ENCODE measurements around the gene ACTR3.

ACTR3 gene

DNA sequence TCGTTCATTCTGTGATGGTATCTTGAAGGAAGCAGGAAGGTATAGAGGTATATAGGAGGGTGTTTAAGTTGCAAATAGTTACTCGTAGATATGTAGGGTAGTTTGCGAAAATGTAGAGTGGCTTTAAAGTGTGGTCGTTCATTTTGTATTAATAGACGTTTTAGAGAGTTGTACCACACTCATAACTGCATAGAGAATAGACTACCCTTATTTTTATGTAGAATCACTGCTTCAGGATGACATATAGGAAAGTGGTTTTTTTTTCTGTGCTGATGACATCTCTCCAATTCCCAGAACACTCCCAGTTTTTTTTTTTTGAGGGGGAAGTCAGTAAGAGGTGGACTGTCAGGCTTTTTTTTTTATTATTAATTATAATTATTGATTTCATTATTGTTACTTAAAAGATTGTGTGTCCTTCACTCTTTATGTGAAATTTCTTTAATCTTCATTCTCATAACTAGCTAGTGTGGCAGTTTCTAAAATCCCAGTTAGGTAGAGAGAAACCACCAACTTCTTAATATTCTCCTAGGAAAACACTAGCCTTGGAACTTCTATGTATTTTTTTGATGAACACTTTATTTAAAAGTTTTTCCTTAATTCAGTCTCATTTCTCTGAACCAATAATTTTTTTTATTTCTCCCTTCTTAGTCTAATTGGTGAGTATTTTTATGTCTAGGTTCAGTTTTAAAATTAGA, 1.5 kb downstream of the ACTR3 start:
- Histone ChIP-seq H3K27ac (ENCODE audit: low read depth, low read length, severe bottlenecking) (peak overlapping the region; percentile 99), H3K9me3 (ENCODE audit: control insufficient read depth, low read length) (no peaks in the 10 kb centered on the region), H3K4me3 (ENCODE audit: extremely low read depth, insufficient read depth, low read length, poor library complexity, severe bottlenecking) (peak overlapping the region; percentile 98), H3K36me3 (ENCODE audit: control insufficient read depth, insufficient read depth, low read length) (peaks cover 25% of the 10 kb centered on the region), H3K4me1 (ENCODE audit: control insufficient read depth, insufficient read depth, low read length, poor library complexity, severe bottlenecking) (peaks cover 43% of the 10 kb centered on the region)
- WGBS, 2 experiments (ENCODE audit: insufficient coverage in 2 of 2): 0% methylated on average over 1 to 2 of the region's 5 CpGs

DNA sequence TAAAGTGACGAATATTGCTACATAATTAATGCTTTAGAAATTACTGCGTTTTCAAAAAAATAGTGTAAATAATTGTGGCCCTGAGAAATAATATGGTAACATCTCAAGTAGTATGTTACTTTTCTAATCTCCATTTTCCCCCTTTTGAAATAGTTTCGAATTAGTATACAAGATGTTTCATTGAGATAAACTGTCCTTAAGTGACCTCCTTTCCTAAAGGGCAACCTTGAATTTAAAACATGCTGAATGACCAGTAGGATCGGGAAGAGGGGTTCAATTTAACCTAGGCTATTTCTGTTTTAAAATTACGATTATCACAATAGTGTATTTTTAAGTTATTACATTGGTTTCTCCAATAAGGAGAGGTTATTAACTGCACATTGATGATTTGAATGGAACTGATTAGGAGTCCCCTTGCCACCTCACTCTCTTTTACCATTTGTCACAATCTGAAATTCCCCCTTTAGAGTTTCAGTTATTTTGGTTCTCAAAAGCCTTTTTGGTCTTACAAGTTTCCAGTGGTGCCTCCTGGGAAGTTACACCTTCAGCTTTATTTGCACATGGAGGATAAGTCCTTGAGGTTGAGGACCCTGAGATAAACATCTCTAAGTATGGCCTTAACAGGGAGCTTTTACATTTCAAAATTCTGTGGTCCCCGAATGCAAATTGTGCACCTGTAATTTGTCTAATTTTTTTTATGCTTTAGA, 2.3 kb downstream of the ACTR3 start:
- no peaks in the 10 kb centered on the region for H3K9me3 ChIP-seq (ENCODE audit: control insufficient read depth, low read length)
- peaks cover 42% of the 10 kb centered on the region for H3K4me1 ChIP-seq (ENCODE audit: control insufficient read depth, insufficient read depth, low read length, poor library complexity, severe bottlenecking)
- no CpG with 5 or more reads among the region's 6 CpGs for WGBS, 2 experiments (ENCODE audit: insufficient coverage in 2 of 2)
- H3K27ac ChIP-seq (ENCODE audit: low read depth, low read length, severe bottlenecking): no peak overlapping the region
- peak overlapping the region; percentile 98 for H3K4me3 ChIP-seq (ENCODE audit: extremely low read depth, insufficient read depth, low read length, poor library complexity, severe bottlenecking)
- peaks cover 25% of the 10 kb centered on the region for H3K36me3 ChIP-seq (ENCODE audit: control insufficient read depth, insufficient read depth, low read length)

- WGBS, 2 experiments (ENCODE audit: insufficient coverage in 2 of 2): 57 to 90% methylated on average over 2 to 3 of the region's 7 CpGs
- Histone ChIP-seq H3K4me1 (ENCODE audit: control insufficient read depth, insufficient read depth, low read length, poor library complexity, severe bottlenecking) (peaks cover 43% of the 10 kb centered on the region), H3K9me3 (ENCODE audit: control insufficient read depth, low read length) (no peaks in the 10 kb centered on the region), H3K4me3 (ENCODE audit: extremely low read depth, insufficient read depth, low read length, poor library complexity, severe bottlenecking) (no peak overlapping the region), H3K36me3 (ENCODE audit: control insufficient read depth, insufficient read depth, low read length) (peaks cover 19% of the 10 kb centered on the region), H3K27ac (ENCODE audit: low read depth, low read length, severe bottlenecking) (no peak overlapping the region)
Measured at GRCh38 chr2:113894156-113894743, 4.4 kb downstream of the ACTR3 start.

DNA sequence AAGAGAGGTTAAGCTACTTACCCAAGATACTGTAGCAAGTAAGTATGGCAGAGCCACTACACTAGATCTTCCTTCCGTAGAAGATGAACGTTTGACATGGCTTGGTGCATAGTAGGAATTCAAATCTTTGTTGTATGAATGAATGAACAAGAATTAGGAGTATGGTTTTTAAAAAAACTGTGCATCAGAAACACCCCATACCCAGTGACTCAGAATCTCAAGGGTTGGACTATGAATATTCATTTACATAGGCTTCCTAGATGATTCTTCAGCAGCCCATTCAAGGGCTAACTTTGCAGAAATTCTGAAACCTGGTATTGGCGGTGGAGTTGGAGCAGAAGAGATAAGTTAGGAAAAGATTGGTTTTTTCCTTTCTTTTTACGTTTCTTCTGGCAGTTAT, 5.4 kb downstream of the ACTR3 start:
- Histone ChIP-seq H3K4me1 (ENCODE audit: control insufficient read depth, insufficient read depth, low read length, poor library complexity, severe bottlenecking) (peaks cover 43% of the 10 kb centered on the region), H3K36me3 (ENCODE audit: control insufficient read depth, insufficient read depth, low read length) (peaks cover 20% of the 10 kb centered on the region), H3K4me3 (ENCODE audit: extremely low read depth, insufficient read depth, low read length, poor library complexity, severe bottlenecking) (no peak overlapping the region), H3K9me3 (ENCODE audit: control insufficient read depth, low read length) (no peaks in the 10 kb centered on the region), H3K27ac (ENCODE audit: low read depth, low read length, severe bottlenecking) (no peak overlapping the region)
- WGBS, 2 experiments (ENCODE audit: insufficient coverage in 2 of 2): 88% methylated on average over 1 of the region's 4 CpGs; no CpG with 5 or more reads in 1 of the 2 experiments

GRCh38 chr2:113895819-113896563, 6.1 kb downstream of the ACTR3 start:
- WGBS, 2 experiments (ENCODE audit: insufficient coverage in 2 of 2): 67 to 80% methylated on average over 1 of the region's 1 CpG
- H3K4me3 ChIP-seq (ENCODE audit: extremely low read depth, insufficient read depth, low read length, poor library complexity, severe bottlenecking): no peak overlapping the region
- H3K4me1 ChIP-seq (ENCODE audit: control insufficient read depth, insufficient read depth, low read length, poor library complexity, severe bottlenecking): peaks cover 43% of the 10 kb centered on the region
- H3K9me3 ChIP-seq (ENCODE audit: control insufficient read depth, low read length): no peaks in the 10 kb centered on the region
- H3K36me3 ChIP-seq (ENCODE audit: control insufficient read depth, insufficient read depth, low read length): peaks cover 26% of the 10 kb centered on the region
- no peak overlapping the region for H3K27ac ChIP-seq (ENCODE audit: low read depth, low read length, severe bottlenecking)

GRCh38 chr2:113896791-113897190, 6.9 kb downstream of the ACTR3 start:
- no peak overlapping the region for H3K4me3 ChIP-seq (ENCODE audit: extremely low read depth, insufficient read depth, low read length, poor library complexity, severe bottlenecking)
- no peaks in the 10 kb centered on the region for H3K9me3 ChIP-seq (ENCODE audit: control insufficient read depth, low read length)
- peaks cover 43% of the 10 kb centered on the region for H3K4me1 ChIP-seq (ENCODE audit: control insufficient read depth, insufficient read depth, low read length, poor library complexity, severe bottlenecking)
- H3K27ac ChIP-seq (ENCODE audit: low read depth, low read length, severe bottlenecking): no peak overlapping the region
- H3K36me3 ChIP-seq (ENCODE audit: control insufficient read depth, insufficient read depth, low read length): peaks cover 28% of the 10 kb centered on the region
- WGBS, 2 experiments (ENCODE audit: insufficient coverage in 2 of 2): no CpG with 5 or more reads among the region's 2 CpGs

DNA sequence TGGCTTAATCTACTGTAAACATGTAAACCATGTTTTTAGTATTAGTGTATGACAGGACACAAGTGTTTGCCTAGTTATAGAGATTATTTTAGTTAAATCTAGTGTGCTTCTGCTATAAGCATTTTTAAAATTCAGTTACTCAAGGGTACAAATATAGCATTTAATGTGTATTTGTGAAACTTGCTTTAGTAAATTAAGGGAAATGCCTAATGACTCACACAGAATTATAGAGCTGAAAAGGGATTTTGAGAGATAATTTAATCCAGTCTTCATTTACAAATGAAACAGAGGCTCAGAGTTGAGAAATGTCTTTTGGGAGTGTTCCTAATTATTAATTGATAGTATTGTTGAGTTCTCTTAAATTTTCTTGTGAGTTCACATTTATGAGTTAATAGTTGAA, 8.2 kb downstream of the ACTR3 start:
- Histone ChIP-seq H3K4me1 (ENCODE audit: control insufficient read depth, insufficient read depth, low read length, poor library complexity, severe bottlenecking) (peaks cover 38% of the 10 kb centered on the region), H3K9me3 (ENCODE audit: control insufficient read depth, low read length) (no peaks in the 10 kb centered on the region), H3K36me3 (ENCODE audit: control insufficient read depth, insufficient read depth, low read length) (peaks cover 33% of the 10 kb centered on the region), H3K4me3 (ENCODE audit: extremely low read depth, insufficient read depth, low read length, poor library complexity, severe bottlenecking) (no peak overlapping the region), H3K27ac (ENCODE audit: low read depth, low read length, severe bottlenecking) (no peak overlapping the region)

DNA sequence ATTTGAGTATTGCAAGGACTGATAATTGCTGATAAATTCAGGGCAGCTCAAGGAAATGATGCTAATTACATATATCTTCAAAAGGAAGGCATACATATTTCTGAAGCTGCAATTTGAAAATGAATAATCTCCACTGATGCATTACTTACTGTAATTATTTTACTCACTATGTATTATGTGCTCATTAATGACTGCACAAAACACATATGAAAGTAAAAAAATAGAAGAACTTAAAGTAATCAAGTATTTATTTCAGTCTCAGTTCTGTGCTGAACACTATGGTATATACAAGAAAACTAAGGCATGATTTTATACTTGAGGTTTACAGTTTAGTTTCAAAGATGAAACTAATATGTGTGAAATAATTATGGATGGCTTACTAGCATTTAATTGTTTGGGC, 9.3 kb downstream of the ACTR3 start:
- H3K9me3 ChIP-seq (ENCODE audit: control insufficient read depth, low read length): no peaks in the 10 kb centered on the region
- H3K27ac ChIP-seq (ENCODE audit: low read depth, low read length, severe bottlenecking): no peak overlapping the region
- peaks cover 31% of the 10 kb centered on the region for H3K4me1 ChIP-seq (ENCODE audit: control insufficient read depth, insufficient read depth, low read length, poor library complexity, severe bottlenecking)
- peaks cover 32% of the 10 kb centered on the region for H3K36me3 ChIP-seq (ENCODE audit: control insufficient read depth, insufficient read depth, low read length)
- no peak overlapping the region for H3K4me3 ChIP-seq (ENCODE audit: extremely low read depth, insufficient read depth, low read length, poor library complexity, severe bottlenecking)

DNA sequence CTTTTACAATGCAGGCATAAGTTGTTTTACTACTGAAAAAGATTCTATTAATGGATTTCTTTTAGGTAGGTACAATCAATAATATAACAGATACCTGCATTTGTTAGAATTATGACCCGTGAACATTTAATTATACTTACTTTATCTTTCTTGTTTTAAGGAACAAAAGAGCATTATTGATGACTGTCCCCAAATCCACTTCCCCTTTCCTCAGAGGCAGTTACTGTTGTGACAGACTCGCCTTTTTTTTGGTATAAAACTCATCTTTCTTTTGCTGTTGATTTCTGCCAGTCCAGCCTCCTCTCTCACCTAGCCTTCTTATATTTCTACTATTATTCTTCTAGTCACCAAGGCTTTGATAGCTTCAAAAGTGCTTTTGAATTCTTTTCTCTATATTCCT, 12.1 kb downstream of the ACTR3 start:
- peaks cover 11% of the 10 kb centered on the region for H3K9me3 ChIP-seq (ENCODE audit: control insufficient read depth, low read length)
- WGBS, 2 experiments (ENCODE audit: insufficient coverage in 2 of 2): 88 to 100% methylated on average over 1 of the region's 2 CpGs
- no peak overlapping the region for H3K27ac ChIP-seq (ENCODE audit: low read depth, low read length, severe bottlenecking)
- H3K4me3 ChIP-seq (ENCODE audit: extremely low read depth, insufficient read depth, low read length, poor library complexity, severe bottlenecking): no peak overlapping the region
- H3K4me1 ChIP-seq (ENCODE audit: control insufficient read depth, insufficient read depth, low read length, poor library complexity, severe bottlenecking): peaks cover 5% of the 10 kb centered on the region
- H3K36me3 ChIP-seq (ENCODE audit: control insufficient read depth, insufficient read depth, low read length): peaks cover 30% of the 10 kb centered on the region

GRCh38 chr2:113905886-113906285, 16.0 kb downstream of the ACTR3 start:
- H3K27ac ChIP-seq (ENCODE audit: low read depth, low read length, severe bottlenecking): no peak overlapping the region
- peaks cover 11% of the 10 kb centered on the region for H3K9me3 ChIP-seq (ENCODE audit: control insufficient read depth, low read length)
- no peak overlapping the region for H3K4me3 ChIP-seq (ENCODE audit: extremely low read depth, insufficient read depth, low read length, poor library complexity, severe bottlenecking)
- no CpG with 5 or more reads among the region's 1 CpG for WGBS, 2 experiments (ENCODE audit: insufficient coverage in 2 of 2)
- H3K36me3 ChIP-seq (ENCODE audit: control insufficient read depth, insufficient read depth, low read length): peaks cover 27% of the 10 kb centered on the region
- H3K4me1 ChIP-seq (ENCODE audit: control insufficient read depth, insufficient read depth, low read length, poor library complexity, severe bottlenecking): no peaks in the 10 kb centered on the region

Measured in mesodermal cell (in vitro differentiated cells).